ENCODE measurements around the gene TRIM24. TPM values are rescaled to one million over a fixed set of nuclear protein-coding genes. Genes with fewer than 3 reads are reported as not detected.
"Not testable (repeated sequence)": the region's sequence is repeated elsewhere in the genome, so short reads cannot be mapped to it uniquely, and the experiment has no call there.

TRIM24 gene
- total RNA-seq, 1 donor from 2014 or later: 44.1 TPM

- no peak for DNase-seq (ENCODE audit: low spot score)
Observed at GRCh38 chr7:138493535-138493934, 33.5 kb downstream of the TRIM24 start.

- DNase-seq (ENCODE audit: low spot score): no peak
Observed at GRCh38 chr7:138495485-138495884, 35.4 kb downstream of the TRIM24 start.

DNA sequence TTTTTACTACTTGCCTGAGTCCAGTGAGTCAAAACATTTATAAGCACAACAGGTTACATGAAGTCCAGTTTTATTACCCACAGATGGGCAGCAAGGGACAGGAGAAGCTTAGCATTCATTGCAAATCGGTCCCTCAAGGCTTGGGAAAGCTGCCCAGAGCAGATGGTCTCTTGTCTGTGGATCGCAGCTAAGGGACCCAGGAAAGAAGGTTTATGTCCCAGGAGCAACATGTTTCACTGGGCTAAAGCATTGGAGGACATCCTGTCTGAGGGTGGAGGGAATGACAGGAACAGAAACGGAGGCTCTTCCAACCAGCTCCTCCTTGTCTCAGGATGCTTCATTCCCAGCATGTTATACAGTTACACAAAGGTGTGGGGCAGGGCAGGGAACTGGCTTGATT is 39.3 kb downstream of the TRIM24 start:
- DNase-seq (ENCODE audit: low spot score): no peak

DNA sequence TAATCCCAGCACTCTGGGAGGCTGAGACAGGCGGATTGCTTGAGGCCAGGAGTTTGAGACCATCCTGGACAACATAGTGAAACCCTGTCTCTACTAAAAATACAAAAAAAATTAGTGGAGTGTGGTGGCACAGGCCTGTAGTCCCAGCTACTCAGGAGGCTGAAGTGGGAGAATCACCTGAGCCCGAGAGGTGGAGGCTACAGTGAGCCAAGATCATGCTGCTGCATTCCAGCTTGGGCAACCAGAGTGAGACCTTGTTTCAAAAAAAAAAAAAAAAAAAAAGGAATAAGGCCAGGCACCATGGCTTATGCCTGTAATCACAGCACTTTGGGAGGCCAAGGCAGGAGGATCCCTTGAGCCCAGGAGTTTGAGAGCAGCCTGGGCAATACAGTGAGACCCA is 40.2 kb downstream of the TRIM24 start:
- DNase-seq (ENCODE audit: low spot score): not testable (repeated sequence)

DNA sequence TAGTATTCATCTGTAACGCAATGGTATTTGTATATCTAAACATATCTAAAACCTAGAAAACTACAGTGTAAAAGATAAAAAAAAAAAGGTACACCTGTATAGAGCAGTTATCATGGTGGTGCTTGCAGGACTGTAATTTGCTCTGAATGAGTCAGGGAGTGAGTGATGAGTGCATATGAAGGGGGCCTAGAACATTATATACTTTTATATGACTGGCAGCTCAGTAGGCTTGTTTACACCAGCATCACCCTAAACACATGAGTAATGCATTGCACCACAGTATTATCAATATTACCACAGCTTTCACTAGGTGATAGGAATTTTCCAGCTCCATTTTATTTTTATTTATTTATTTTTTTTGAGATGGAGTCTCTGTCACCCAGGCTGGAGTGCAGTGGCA is 40.8 kb downstream of the TRIM24 start:
- DNase-seq (ENCODE audit: low spot score): no peak

DNA sequence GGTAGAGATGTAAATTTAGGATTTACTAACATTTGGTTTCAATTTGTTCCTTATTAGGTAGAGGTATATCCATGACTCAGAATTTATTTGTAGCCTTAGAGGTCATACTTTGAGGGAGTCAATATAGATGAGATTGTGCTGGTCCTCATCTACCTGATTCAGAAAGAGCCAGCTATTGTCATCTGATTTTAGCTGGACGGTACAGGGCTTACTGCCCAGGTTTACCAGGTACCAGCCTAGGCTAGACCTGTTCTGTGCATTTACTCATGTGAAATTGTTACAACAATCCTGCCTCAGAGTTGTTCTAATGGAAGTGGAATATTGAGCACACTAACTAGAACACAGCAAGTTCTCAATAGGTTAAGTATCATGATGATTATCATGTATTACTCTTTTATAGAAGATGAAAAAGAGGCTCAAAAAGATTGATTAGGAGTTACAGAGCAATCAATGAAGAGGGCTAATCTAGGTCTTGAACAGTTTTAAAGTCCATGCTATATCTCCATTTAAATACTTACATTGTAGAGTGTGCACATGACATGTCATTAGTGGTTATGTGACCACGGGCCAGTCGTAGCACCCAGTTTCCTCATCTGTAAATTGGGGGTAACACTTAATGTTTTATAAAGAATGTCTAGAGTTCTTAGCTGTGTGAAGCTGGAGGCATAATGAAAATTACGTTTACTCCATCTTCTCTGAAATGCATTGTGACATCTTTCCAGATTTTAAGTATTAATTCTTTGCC is 42.1 kb downstream of the TRIM24 start:
- DNase-seq (ENCODE audit: low spot score): no peak

DNA sequence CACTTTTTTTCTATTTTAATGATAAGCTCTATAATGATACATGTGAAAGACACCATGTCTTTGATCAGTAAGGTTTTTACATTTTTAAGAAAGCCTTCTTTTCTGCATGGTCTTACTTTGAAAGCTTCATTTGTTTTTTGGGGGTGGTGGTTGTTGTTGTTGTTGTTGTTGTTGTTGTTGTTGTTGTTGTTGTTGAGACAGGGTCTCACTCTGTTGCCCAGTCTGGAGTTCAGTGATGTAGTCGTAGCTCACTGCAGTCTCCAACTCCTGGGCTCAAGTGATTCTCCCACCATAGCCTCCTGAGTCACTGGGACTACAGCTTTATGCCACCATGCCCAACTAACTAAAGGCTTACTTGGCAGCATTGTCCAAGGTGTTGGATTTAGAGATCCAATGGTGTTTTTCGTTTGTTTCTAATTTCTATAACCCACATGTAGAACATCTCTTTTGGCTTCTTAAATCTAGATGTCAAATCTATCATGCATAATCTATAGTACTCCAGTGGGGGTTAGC is 45.4 kb downstream of the TRIM24 start:
- DNase-seq (ENCODE audit: low spot score): no peak

DNA sequence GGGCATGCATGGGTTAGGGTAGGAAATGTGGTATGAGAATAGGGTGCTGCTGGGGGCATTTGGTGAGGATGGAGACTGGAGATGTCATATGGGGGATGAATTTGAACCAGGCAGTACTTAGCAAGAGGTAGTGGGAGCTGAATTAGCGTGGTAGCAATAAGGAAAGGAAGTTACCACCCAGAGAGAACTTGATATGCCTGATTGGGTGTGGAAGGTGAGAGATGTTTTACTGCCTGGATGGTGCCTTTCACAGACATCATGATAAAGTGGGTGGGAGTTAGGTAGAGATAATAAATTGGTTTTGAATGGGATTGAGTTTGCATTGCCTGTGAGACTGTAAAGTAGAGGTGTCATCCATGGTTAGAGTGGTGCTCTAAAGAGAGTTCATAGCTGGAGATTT is 46.7 kb downstream of the TRIM24 start:
- no peak for DNase-seq (ENCODE audit: low spot score)

DNA sequence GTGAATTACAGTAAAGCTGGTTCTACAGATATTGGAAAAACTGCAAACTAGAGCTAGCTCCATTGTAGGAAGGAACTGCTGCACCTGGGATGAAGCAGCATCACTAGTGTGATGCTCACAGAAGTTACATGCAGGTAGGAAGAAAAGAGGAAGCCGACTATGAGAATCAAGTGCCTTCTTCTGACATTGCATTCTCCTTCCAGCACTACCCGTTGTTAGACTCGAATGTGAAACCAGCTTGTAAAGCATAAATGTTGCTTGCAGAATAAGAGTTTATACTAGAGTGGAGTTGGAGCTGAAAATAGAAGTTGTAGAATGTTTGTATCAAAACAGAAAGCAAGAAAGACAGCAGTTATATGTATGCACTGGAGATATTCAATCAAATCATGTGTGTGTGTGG is 49.9 kb downstream of the TRIM24 start:
- no peak for DNase-seq (ENCODE audit: low spot score)

DNA sequence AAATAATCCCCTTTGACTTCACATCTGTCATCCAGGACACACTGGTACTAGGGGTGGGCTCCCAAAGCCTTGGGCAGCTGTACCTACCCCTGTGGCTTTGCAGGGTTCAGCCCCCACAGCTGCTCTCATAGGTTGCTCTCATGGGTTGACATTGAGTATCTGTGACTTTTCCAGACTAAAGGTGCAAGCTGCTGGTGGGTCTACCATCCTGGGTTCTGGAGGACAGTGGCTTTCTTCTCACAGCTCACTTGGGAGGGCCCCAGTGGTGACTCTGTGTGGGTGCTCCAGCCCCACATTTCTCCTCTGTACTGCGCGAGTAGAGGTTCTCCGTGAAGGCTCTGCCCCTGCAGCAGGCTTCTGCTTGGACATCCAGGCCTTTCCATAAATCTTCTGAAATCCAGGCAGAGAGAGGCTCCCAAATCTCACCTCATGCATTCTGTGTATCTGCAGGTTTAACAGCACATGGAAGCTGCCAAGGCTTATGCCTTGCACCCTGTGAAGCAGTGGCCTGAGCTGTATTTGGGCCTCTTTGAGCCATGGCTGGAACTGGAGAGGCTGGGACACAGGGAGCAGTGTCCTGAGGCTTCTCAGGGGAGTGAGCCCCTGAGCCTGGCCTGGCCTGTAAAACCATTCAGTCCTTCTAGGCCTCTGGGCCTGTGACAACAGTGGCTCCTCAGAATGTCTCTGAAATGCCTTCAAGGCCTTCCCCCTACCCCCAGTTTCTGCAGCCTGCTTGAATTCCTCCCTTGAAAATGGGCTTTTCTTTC is 52.2 kb downstream of the TRIM24 start:
- DNase-seq (ENCODE audit: low spot score): no peak

DNA sequence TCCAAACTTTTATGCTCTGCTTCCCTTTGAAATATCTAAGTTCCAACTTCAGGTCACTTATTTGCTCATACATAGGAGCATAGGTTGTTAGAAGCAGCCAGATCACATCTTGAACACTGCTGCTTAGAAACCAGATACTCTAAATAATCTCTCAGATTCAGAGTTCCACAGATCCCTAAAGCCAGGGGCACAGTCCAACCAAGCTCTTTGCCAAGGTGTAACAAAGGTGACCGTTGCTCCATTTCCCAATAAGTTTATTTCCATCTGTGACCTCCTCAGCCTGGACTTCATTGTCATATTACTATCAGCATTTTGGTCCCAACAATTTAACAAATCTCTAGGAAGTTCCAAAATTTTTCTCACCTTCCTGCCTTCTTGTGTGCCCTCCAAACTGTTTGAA is 52.8 kb downstream of the TRIM24 start:
- DNase-seq (ENCODE audit: low spot score): no peak

- DNase-seq (ENCODE audit: low spot score): no peak
Observed at GRCh38 chr7:138513344-138513871, 53.3 kb downstream of the TRIM24 start.

DNA sequence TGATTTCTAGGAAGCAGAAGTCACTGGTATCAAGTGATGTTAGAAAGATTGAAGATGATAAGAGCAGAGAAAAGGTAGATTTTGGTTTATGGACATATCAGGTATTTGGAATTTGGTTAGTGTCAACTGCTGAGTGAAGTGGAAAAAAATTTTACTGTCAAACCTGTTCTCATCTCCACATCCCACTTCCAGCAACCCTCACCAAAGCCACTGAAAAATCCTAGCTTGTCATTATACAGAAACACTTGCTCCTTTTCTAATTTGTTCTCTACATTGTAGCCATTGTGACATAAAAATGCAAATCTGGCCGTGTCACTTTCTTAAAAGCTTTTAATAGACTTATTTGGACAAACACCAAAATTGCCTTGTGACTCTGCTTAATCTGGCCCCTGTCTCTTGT is 54.0 kb downstream of the TRIM24 start:
- no peak for DNase-seq (ENCODE audit: low spot score)

DNA sequence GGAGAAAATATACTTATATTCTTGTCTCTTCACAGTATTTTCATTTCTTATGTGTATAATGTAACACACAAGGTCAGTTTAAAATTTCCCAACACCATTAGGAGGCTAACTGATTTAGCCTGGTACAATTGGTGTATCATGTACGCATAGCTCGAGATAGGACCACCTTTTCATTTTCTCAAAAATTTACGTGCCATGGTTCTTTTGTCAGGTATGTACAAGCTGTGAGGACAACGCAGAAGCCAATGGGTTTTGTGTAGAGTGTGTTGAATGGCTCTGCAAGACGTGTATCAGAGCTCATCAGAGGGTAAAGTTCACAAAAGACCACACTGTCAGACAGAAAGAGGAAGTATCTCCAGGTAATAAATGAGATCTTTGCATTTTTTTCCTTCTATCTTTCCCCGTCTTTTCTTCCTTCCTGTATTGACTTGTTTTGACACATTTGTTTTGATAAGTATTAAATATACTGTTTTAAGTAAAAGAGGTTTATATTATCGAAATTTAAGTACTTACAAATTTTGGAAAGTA is 55.0 kb downstream of the TRIM24 start:
- no peak for DNase-seq (ENCODE audit: low spot score)

GRCh38 chr7:138519061-138519798 is 59.2 kb downstream of the TRIM24 start:
- no peak for DNase-seq (ENCODE audit: low spot score)

DNA sequence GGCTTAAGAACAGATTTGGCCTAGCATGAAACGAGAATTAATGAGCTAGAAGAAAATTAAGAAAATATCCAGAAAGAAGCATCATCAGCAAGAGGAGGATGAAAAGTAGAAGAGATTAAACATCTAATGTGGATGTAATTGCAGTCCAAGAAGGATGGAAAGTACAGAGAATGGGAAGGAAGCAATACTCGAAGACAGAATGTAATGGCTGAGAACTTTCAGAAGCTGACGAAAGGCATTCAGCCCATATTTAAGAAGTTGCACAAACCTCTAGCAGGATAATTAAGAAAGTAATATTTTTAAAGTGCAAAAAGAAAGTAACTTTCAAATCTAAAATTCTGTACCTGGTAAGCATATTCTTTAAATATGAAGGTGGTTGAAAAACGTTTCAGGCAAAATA is 60.7 kb downstream of the TRIM24 start:
- no peak for DNase-seq (ENCODE audit: low spot score)

- no peak for DNase-seq (ENCODE audit: low spot score)
Observed at GRCh38 chr7:138521837-138522461, 61.9 kb downstream of the TRIM24 start.

DNA sequence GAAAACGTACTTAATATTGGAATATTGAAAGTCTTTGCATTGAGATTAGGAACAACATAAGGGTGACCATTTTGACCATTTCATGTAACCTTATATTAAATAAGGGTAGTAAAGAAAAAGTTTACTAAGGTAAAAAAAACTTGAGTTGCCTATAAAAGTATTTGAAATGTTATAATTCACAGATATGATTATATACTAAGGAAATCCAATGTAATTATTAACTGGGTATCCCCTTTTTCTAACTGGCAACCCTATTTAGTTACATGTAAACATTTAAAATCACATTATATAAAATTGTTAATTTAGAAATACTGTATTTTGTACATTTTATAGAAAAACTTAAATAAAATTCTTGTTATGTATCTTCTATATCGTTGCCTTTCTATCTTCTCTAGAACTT is 64.2 kb downstream of the TRIM24 start:
- no peak for DNase-seq (ENCODE audit: low spot score)

GRCh38 chr7:138525757-138526156 is 65.7 kb downstream of the TRIM24 start:
- DNase-seq (ENCODE audit: low spot score): no peak

DNA sequence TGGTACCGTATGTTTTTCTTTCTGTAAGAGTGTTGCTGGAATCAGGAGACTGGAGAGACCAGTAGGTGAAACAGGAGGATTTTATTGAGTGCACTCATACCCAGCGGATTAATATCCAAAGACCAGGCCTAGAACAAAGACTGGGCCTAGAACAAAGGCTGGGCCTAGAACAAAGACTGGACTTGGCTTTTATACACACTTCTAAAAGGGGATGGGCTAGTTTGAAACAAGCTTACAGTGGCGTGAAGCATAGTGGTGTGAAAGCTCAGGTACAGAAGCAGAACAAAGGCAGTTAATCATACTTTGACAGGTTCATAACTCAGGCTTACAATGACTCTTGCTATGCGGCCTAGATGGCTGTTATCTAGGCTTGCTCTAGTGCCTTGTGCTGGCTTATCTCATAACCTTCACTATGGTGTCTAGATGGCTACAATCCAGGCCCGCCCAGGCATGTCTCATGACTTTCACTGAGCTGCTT is 67.7 kb downstream of the TRIM24 start:
- DNase-seq (ENCODE audit: low spot score): no peak

DNA sequence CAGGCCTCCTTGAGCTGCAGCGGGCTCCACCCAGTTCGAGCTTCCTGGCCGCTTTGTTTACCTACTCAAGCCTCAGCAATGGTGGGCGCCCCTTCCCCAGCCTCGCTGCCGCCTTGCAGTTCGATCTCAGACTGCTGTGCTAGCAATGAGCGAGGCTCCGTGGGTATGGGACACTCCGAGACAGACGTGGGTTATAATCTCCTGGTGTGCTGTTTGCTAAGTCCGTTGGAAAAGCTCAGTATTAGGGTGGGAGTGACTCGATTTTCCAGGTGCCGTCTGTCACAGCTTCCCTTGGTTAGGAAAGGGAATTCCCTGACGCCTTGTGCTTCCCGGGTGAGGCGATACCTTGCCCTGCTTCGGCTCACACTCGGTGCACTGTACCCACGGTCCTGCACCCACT is 76.8 kb downstream of the TRIM24 start:
- DNase-seq (ENCODE audit: low spot score): not testable (repeated sequence)

Measured in ureter (tissue), 1 donor.